Naive thymus-derived CD4-positive, alpha-beta T cell (primary cell): ENCODE results near the gene PNPLA2. TPM values are rescaled to one million over a fixed set of nuclear protein-coding genes. Genes with fewer than 3 reads are reported as not detected.

Experiments
- ATAC-seq: fragments of 150-1000 bp; cut with Tn5 transposase; 2 replicates; pipeline ENCODE4 v1.10.0; 2021; ENCODE audit warnings: mild to moderate bottlenecking, moderate library complexity
- CTCF ChIA-PET: fragments of 350-600 bp; sonication (Branson Sonifier 250); formaldehyde crosslinking; loops from one replicate; lab custom pipeline; 2021; ENCODE audit warnings: antibody characterized with exemption; lab: Charles Lee
- POLR2A ChIA-PET: fragments of 350-600 bp; sonication (Branson Sonifier 250); formaldehyde crosslinking; loops from one replicate; lab custom pipeline; 2021; ENCODE audit warnings: antibody characterized with exemption, inconsistent platforms; lab: Charles Lee
- DNase-seq, 9 donors: peaks; one replicate each; pipeline versions ENCODE4 v3.0.0 to v3.0.0-alpha.2; 2020 to 2022; ENCODE audit warnings: mixed read lengths in 1 of 9
- H3K27ac ChIP-seq: one replicate; pipeline ENCODE4 v1.7.0; 2013; ENCODE audit warnings: mild to moderate bottlenecking, low read depth, low read length, moderate library complexity
- H3K27me3 ChIP-seq, 2 donors: one replicate each; pipeline ENCODE4 v1.7.0; 2013; ENCODE audit warnings: low read length in 2 of 2, mild to moderate bottlenecking in 2 of 2, moderate library complexity in 2 of 2; ENCODE audit not compliant: control insufficient read depth in 2 of 2, insufficient read depth in 2 of 2
- H3K36me3 ChIP-seq, 3 experiments: 1 replicate in 2 of 3; 2 replicates in 1 of 3; pipeline ENCODE4 v1.7.0; 2013; ENCODE audit warnings: low read length in 3 of 3, mild to moderate bottlenecking in 3 of 3, moderate library complexity in 1 of 3; ENCODE audit not compliant: insufficient read depth in 3 of 3, control insufficient read depth in 2 of 3
- H3K4me1 ChIP-seq, 2 donors: one replicate each; pipeline ENCODE4 v1.7.0; 2013; ENCODE audit warnings: low read length in 2 of 2, mild to moderate bottlenecking in 2 of 2, moderate library complexity in 1 of 2; ENCODE audit not compliant: control insufficient read depth in 2 of 2, insufficient read depth in 2 of 2
- H3K4me3 ChIP-seq: 2 replicates; pipeline ENCODE4 v1.7.0; 2013; ENCODE audit warnings: mild to moderate bottlenecking, low read length
- H3K9me3 ChIP-seq, 3 experiments: 1 replicate in 2 of 3; 2 replicates in 1 of 3; pipeline ENCODE4 v1.7.0; 2013; ENCODE audit warnings: low read length in 3 of 3; ENCODE audit not compliant: control insufficient read depth in 2 of 3
- H3K27ac Mint-ChIP-seq, 9 donors: one replicate each; pipeline ENCODE4 v1.8.0; 2020 to 2022; ENCODE audit warnings: mixed read lengths in 9 of 9, mild to moderate bottlenecking in 8 of 9, moderate library complexity in 5 of 9, inconsistent platforms in 2 of 9
- H3K27me3 Mint-ChIP-seq, 5 donors: one replicate each; pipeline ENCODE4 v1.8.0; 2021 to 2022; ENCODE audit warnings: mixed read lengths in 5 of 5, mild to moderate bottlenecking in 1 of 5
- H3K36me3 Mint-ChIP-seq, 5 donors: one replicate each; pipeline ENCODE4 v1.8.0; 2020 to 2022; ENCODE audit warnings: mixed read lengths in 5 of 5, mild to moderate bottlenecking in 3 of 5, inconsistent platforms in 1 of 5
- H3K4me1 Mint-ChIP-seq, 7 donors: one replicate each; pipeline ENCODE4 v1.8.0; 2020 to 2022; ENCODE audit warnings: mixed read lengths in 7 of 7, mild to moderate bottlenecking in 3 of 7, inconsistent platforms in 1 of 7
- H3K4me3 Mint-ChIP-seq, 10 donors: one replicate each; pipeline ENCODE4 v1.8.0; 2020 to 2022; ENCODE audit warnings: mild to moderate bottlenecking in 10 of 10, mixed read lengths in 10 of 10, moderate library complexity in 6 of 10, inconsistent platforms in 2 of 10
- H3K9me3 Mint-ChIP-seq, 11 donors: one replicate each; pipeline ENCODE4 v1.8.0; 2020 to 2022; ENCODE audit warnings: mixed read lengths in 11 of 11, mild to moderate bottlenecking in 4 of 11, inconsistent platforms in 1 of 11, moderate library complexity in 1 of 11
- intact Hi-C, 2 donors: fragments of 100-400 bp; cut with micrococcal nuclease; formaldehyde crosslinking; loops; one replicate each; pipeline ENCODE4 v1.15.1; 2023
- polyA plus RNA-seq, 2 donors: library from polyadenylated mRNA; unstranded; fragments of 300-500 nt; fragmentation: Illumina TruSeq; gene quantifications; one replicate each; pipeline ENCODE4 v1.2.3, GENCODE V29; 2021
- total RNA-seq, 6 experiments: library from RNA in 5 of 6; stranded (reverse) in 5 of 6; gene quantifications; 1 replicate in 5 of 6; 2 replicates in 1 of 6; pipeline ENCODE4 v1.2.3 and lab custom pipeline; 2021 to 2026

The PNPLA2 gene
- total and polyA plus RNA-seq, 7 experiments from 2014 or later = 26.0 to 237 (median 203) TPM

DNA sequence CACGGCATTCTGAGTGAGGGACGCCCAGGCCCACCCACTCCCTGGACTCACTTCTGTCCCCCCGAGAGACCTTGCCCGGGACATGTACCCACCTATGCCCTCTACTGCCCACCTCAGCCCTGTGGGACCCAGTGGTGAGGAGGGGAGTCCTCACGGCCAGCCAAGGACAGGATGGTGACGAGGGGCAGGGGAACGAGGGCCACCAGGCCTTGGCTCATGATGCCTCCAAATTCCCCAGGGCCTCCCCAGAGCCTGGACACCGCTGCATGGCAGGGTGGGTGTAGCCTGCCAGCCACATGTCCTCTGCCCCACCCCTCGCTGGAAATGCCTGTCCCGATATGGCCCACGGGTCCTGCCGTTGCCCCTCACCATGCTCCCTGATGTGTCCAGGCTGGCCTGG lies 50.1 kb downstream of the PNPLA2 start:
- H3K36me3 Mint-ChIP-seq = peaks cover 0 to 6% (median 4%) of the 10 kb centered on the region in 5 donors
- no peaks in the 10 kb centered on the region for H3K9me3 ChIP-seq
- H3K27me3 ChIP-seq = no peaks in the 10 kb centered on the region
- no peaks in the 10 kb centered on the region for H3K4me1 ChIP-seq
- no peak overlapping the region for H3K4me3 Mint-ChIP-seq
- H3K4me3 ChIP-seq = no peak overlapping the region
- POLR2A ChIA-PET = no interaction called here
- H3K4me1 Mint-ChIP-seq = no peaks in the 10 kb centered on the region
- no peaks in the 10 kb centered on the region for H3K9me3 Mint-ChIP-seq
- ATAC-seq (no peak), DNase-seq (no peak)
- H3K36me3 ChIP-seq = peaks cover 0 to 21% (median 0%) of the 10 kb centered on the region in 3 experiments
- CTCF ChIA-PET = no interaction called here
- no peak overlapping the region for H3K27ac ChIP-seq
- no peak overlapping the region for H3K27ac Mint-ChIP-seq
- H3K27me3 Mint-ChIP-seq = no peaks in the 10 kb centered on the region
- intact Hi-C loops = no loop called here

DNA sequence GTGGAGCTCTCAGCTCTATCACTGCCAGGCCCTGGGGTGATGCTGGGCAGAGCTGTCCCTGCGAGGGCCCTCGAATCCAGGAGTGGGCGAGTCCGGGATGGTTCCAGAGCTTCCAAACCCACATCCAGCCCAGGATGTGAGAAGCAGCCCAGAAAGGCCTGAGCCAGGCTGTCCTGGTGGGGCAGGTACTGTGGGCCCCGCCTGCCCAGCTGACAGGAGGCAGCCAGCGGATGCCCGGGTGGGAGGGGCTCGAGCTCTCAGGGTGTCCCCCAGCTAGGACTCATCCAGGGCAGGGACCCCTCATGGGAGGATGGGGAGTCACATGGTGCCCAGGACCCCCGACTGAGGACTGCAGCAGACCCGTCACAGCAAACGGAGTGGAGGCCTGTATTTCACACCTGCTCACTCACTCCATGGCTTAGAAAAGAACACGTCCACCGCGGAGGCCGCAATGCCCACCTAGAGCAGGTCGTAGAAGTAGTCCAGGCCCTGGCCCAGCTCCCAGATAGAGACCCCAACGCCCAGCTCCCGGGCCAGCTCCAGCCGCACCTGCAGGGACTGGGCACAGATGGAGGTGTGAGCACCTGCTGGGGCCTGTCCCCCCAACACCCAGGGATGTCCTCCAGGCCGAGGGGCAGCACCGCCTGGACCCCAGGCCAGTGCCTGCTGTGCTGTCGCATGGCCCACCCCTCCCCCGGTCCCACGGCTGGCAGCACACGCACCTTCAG lies 50.8 kb downstream of the PNPLA2 start:
- H3K27me3 ChIP-seq = no peaks in the 10 kb centered on the region
- ChIA-PET POLR2A (no interaction called here), CTCF (no interaction called here)
- Mint-ChIP-seq H3K9me3 (no peaks in the 10 kb centered on the region), H3K4me3 (no peak overlapping the region), H3K4me1 (no peaks in the 10 kb centered on the region), H3K27ac (no peak overlapping the region), H3K27me3 (no peaks in the 10 kb centered on the region), H3K36me3 (peaks cover 0 to 7% (median 4%) of the 10 kb centered on the region in 5 donors)
- no peak overlapping the region for H3K27ac ChIP-seq
- H3K9me3 ChIP-seq = no peaks in the 10 kb centered on the region
- H3K4me3 ChIP-seq = no peak overlapping the region
- ATAC-seq = no peak
- DNase-seq = no peak
- peaks cover 0 to 23% (median 0%) of the 10 kb centered on the region in 3 experiments for H3K36me3 ChIP-seq
- intact Hi-C loops = no loop called here
- no peaks in the 10 kb centered on the region for H3K4me1 ChIP-seq

DNA sequence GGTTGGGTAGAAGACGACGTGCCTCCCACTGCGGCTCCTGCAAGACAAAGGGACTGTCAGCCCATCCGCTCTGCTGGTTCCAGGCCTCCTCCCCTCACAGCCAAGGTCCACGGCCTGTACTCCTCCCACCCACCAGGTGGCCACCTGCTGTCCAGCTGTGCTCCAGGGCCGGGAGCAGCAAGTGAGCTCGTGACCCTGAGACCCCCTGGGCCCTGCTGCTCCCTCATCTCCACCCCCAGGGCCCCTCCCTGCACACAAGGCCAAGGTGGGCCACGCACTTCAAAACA lies 51.4 kb downstream of the PNPLA2 start:
- no peak overlapping the region for H3K4me3 ChIP-seq
- POLR2A ChIA-PET = no interaction called here
- no peak for ATAC-seq

DNA sequence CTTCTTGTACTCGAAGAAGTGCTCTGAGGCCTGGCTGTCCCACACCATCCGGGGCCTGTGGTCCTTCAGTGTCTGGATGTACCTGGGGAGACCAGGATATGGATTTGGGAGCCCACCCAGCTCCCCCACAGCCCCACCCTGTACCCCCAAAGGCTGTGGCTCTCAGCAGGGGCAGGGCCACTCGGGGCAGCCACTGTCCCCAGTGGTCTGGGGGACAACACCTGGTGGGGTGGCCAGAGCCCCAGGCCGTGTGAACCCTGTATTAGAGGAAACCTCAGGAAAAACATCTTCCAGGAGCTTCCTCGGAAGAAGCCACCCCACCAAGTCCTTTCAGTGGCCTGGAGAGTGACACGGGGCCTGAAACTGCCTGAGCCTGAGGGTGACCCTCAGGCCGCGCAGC lies 51.7 kb downstream of the PNPLA2 start:
- H3K36me3 Mint-ChIP-seq = peaks cover 0 to 10% (median 4%) of the 10 kb centered on the region in 5 donors
- H3K4me3 Mint-ChIP-seq = no peak overlapping the region
- ChIA-PET CTCF (no interaction called here), POLR2A (no interaction called here)
- Histone ChIP-seq H3K4me3 (no peak overlapping the region), H3K4me1 (no peaks in the 10 kb centered on the region), H3K27me3 (no peaks in the 10 kb centered on the region), H3K9me3 (no peaks in the 10 kb centered on the region), H3K36me3 (peaks cover 0 to 26% (median 0%) of the 10 kb centered on the region in 3 experiments), H3K27ac (no peak overlapping the region)
- H3K27me3 Mint-ChIP-seq = no peaks in the 10 kb centered on the region
- H3K27ac Mint-ChIP-seq = no peak overlapping the region
- ATAC-seq = no peak
- no peak for DNase-seq
- intact Hi-C loops = no loop called here
- H3K4me1 Mint-ChIP-seq = peaks cover 0 to 1% (median 0%) of the 10 kb centered on the region in 7 donors
- no peaks in the 10 kb centered on the region for H3K9me3 Mint-ChIP-seq

More for the DNA sequence above, 51.4 kb downstream of the PNPLA2 start:
- H3K36me3 Mint-ChIP-seq = peaks cover 0 to 7% (median 4%) of the 10 kb centered on the region in 5 donors
- H3K9me3 Mint-ChIP-seq = no peaks in the 10 kb centered on the region
- intact Hi-C loops = no loop called here
- Histone ChIP-seq H3K4me1 (no peaks in the 10 kb centered on the region), H3K36me3 (peaks cover 0 to 26% (median 0%) of the 10 kb centered on the region in 3 experiments), H3K9me3 (no peaks in the 10 kb centered on the region), H3K27me3 (no peaks in the 10 kb centered on the region), H3K27ac (no peak overlapping the region)
- H3K27me3 Mint-ChIP-seq = no peaks in the 10 kb centered on the region
- no peaks in the 10 kb centered on the region for H3K4me1 Mint-ChIP-seq
- CTCF ChIA-PET = no interaction called here
- H3K27ac Mint-ChIP-seq = no peak overlapping the region
- no peak overlapping the region for H3K4me3 Mint-ChIP-seq
- DNase-seq = no peak

DNA sequence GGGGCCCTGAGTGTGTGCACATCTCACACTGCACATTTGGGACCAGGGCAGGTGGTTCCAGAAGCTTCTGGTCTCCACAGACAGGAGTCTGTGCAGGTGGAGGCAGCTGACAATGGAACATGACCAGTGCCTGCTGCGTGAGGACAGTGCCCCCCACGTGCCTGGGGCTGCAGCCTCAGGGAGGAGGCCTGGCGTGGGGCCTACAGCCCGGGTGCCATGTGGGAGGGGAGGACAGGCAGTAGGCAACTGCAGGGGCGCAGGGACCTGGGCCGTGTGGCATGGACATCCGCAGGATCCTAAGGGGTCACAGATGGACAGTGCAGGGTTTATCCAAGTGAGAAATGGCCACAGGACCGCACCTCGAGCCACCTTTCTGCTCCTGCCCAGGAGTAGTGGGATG lies 52.8 kb downstream of the PNPLA2 start:
- Mint-ChIP-seq H3K9me3 (no peaks in the 10 kb centered on the region), H3K27me3 (no peaks in the 10 kb centered on the region), H3K36me3 (peaks cover 0 to 17% (median 4%) of the 10 kb centered on the region in 5 donors), H3K27ac (no peak overlapping the region), H3K4me1 (peaks cover 0 to 8% (median 0%) of the 10 kb centered on the region in 7 donors), H3K4me3 (no peak overlapping the region)
- H3K36me3 ChIP-seq = peaks cover 0 to 32% (median 0%) of the 10 kb centered on the region in 3 experiments
- ChIA-PET CTCF (no interaction called here), POLR2A (no interaction called here)
- no peak overlapping the region for H3K27ac ChIP-seq
- no peak for DNase-seq
- H3K4me3 ChIP-seq = no peak overlapping the region
- no peaks in the 10 kb centered on the region for H3K27me3 ChIP-seq
- ATAC-seq = no peak
- intact Hi-C loops = no loop called here
- no peaks in the 10 kb centered on the region for H3K9me3 ChIP-seq
- H3K4me1 ChIP-seq = no peaks in the 10 kb centered on the region

DNA sequence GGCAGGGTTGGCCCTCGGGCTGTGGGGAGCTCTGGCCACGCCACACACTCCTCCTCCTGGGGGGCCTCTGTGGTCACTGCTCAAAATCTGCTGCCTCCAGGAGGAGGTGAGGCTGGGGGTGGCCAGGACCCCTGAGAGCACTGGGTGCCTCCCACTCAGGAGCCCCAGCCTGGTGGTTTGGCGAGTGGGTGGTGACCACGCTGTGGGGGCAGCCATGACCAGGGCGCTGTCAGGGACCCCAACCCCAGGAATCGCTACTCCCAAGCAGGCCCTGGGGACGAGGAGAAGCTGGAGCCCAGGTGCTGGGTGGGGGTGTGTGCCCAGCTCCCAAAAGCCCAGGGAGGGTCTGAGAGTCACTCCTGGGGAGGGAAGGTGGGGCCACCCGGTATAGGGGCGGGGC lies 54.1 kb downstream of the PNPLA2 start:
- no peak overlapping the region for H3K27ac Mint-ChIP-seq
- ChIA-PET CTCF (no interaction called here), POLR2A (no interaction called here)
- H3K4me1 ChIP-seq = no peaks in the 10 kb centered on the region
- H3K9me3 Mint-ChIP-seq = no peaks in the 10 kb centered on the region
- peaks cover 0 to 39% (median 0%) of the 10 kb centered on the region in 3 experiments for H3K36me3 ChIP-seq
- H3K27me3 Mint-ChIP-seq = no peaks in the 10 kb centered on the region
- H3K9me3 ChIP-seq = no peaks in the 10 kb centered on the region
- DNase-seq = no peak
- H3K4me3 ChIP-seq = no peak overlapping the region
- no peak overlapping the region for H3K4me3 Mint-ChIP-seq
- no peaks in the 10 kb centered on the region for H3K27me3 ChIP-seq
- no peak for ATAC-seq
- intact Hi-C loops = no loop called here
- peaks cover 0 to 8% (median 0%) of the 10 kb centered on the region in 7 donors for H3K4me1 Mint-ChIP-seq
- H3K27ac ChIP-seq = no peak overlapping the region
- peaks cover 0 to 18% (median 4%) of the 10 kb centered on the region in 5 donors for H3K36me3 Mint-ChIP-seq

DNA sequence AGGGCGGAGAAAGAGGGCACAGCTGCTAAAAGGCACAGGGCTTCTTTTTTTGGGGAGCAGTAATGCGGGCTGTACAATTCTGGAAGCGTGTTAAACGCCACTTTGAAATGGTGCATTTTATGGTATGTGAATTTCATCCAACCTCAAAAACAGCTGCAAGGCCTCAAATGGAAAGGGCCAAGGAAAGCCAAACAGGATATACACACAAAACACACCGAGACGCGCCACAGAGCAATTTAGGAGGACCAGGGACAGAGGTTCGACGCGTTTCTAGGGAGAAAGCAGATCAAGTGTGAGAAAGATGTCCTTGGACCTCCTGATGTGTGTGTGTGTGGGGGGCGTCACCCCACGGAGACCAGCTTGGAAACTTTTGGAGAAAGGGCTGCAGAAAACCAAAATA lies 55.0 kb downstream of the PNPLA2 start:
- Mint-ChIP-seq H3K27me3 (no peaks in the 10 kb centered on the region), H3K4me1 (peaks cover 0 to 8% (median 0%) of the 10 kb centered on the region in 7 donors), H3K36me3 (peaks cover 0 to 20% (median 4%) of the 10 kb centered on the region in 5 donors), H3K4me3 (no peak overlapping the region), H3K27ac (no peak overlapping the region), H3K9me3 (no peaks in the 10 kb centered on the region)
- POLR2A ChIA-PET = no interaction called here
- intact Hi-C loops = no loop called here
- H3K36me3 ChIP-seq = peaks cover 0 to 37% (median 0%) of the 10 kb centered on the region in 3 experiments
- H3K27ac ChIP-seq = no peak overlapping the region
- H3K27me3 ChIP-seq = no peaks in the 10 kb centered on the region
- no peak overlapping the region for H3K4me3 ChIP-seq
- no peaks in the 10 kb centered on the region for H3K4me1 ChIP-seq
- ATAC-seq = no peak
- CTCF ChIA-PET = no interaction called here
- no peaks in the 10 kb centered on the region for H3K9me3 ChIP-seq
- DNase-seq = no peak
